HL-60/S4 (cell line): ENCODE results near the gene ARHGEF40.

Source experiments
- in situ Hi-C: fragments of 300-500 bp; cut with MboI; formaldehyde crosslinking; loops from 2 replicates; pipeline ENCODE4 v1.14.3; 2022; ENCODE audit warnings: low sequenced_read_pairs

ARHGEF40 gene

DNA sequence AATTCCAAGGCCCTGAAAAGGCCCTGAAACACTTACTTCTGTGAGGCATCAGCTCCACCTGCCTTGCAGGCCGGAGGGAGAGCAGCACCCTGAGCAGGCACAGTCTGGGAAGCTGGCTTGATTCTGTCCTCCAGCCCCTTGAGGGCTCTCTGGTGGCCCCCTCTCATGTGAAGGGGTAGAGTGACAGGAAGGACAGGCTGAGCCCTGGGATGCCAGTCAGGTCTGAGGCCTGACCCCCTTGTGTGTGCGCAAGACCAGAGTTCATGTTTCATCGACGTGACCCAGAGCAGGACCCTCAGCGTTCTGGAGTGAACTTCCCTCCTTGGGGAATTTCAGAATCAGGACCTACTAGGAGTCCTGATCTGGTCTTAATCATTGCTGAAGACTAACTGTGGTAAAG lies 11.2 kb upstream of the ARHGEF40 start:
- in situ Hi-C loops = no loop called here

- in situ Hi-C loops = no loop called here
These were observed 10.1 kb upstream of the ARHGEF40 start for GRCh38 chr14:21059842-21060613.

DNA sequence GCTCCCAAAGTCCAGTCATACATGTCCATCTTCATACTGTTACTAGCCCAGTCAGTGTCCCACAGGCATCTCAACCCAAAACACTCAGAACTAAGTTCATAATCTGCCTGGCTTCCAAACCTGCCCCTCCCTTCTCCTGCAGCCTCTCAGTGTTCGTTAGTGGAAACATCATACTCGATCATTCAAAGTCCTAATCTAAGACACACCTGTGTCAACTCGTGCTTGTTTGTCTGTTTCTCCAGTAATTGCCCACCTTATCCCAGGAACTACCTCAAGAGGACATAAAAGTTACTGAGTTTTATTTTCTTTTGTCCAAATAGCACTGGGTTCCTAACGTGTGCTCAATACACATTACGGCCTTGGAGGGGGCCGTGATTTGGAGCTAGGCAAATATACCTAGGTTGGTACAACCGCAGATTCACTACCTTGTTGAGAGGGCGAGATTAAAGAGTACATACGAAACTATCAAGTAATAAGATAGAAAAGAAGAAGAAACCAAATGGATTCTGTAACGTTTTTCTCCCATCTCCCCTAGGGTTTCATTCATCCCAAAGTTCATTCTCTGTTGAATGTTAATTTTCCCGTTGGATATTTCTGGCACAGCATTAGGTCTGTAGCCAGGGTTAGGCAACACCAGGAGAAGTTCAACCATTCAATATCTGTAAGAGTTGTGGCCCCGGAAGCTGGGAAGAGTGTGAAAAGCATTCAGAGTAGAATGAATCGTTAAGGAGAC lies 9.3 kb upstream of the ARHGEF40 start:
- in situ Hi-C loops = no loop called here

- in situ Hi-C loops = no loop called here
These were observed 8.8 kb upstream of the ARHGEF40 start for GRCh38 chr14:21061347-21061668.

DNA sequence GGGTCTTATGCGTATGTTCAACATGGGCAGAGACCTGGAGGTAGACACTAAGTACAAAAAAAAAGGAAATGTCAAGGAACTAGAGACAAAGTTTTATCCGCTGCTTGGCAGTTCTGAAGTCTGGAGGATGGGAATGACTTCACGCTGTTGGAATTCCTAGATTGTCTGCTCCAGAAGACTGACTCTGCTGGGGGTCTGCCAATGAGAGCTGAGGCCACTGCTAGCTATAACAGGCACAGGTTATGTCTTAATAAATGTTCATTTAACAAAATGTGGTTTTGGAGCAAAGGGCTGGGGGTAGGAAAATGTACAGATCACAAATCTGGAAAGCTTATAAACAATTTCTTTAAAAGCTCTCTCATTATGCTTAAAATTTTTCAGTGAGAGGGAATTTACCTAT lies 6.6 kb upstream of the ARHGEF40 start:
- in situ Hi-C loops = no loop called here

GRCh38 chr14:21066882-21067502 lies 3.1 kb upstream of the ARHGEF40 start:
- in situ Hi-C loops = loop anchor here (5.0 kb wide), 1 partner anchor 35 kb away; the partner anchor contains the start of gene TMEM253

DNA sequence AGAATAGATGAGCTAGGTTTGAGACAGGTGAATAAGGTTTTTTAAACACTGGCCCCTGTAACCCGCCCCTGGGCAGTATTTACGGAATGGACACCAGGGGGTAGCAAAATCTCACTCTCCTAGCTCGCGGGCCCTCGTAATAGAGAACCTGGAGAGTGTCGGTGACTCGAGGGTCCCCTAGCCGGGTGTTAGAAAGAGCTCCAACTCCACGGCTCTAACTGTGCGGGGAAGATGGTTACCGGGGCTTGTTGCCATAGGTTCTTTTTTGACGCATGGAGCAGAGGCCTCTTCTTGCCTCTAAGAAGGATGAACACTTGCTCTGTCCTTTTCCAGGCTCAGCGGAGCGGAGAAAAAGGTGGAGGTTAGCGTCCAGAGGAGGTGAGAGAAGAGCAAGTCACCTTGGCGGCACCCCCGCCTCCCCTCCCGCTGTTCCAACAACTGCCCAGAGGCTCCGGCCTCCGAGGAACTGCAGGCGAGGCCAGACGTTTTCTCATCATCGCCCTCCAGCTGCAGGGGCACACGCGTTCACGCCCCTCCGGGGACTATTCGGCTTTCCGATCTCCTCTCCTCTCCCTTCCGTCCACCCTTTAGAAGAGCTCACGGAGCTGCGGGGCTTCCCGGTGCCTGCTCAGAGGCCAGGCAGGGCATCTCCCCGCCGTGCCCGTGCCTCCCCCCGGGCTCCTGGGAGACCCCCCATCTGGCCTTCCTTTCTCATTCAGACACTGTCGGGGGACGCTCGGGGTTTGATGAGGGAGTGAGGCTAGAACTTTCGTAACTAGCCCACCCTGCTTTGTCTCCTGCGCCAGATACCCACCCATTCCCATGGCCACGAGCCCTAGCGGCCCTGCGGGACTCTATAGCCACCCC lies 1.4 kb upstream of the ARHGEF40 start:
- in situ Hi-C loops = loop anchor here (5.0 kb wide), 1 partner anchor 34 kb away; the partner anchor contains the start of gene TMEM253

- in situ Hi-C loops = loop anchor here (5.0 kb wide), 1 partner anchor 33 kb away; the partner anchor contains the start of gene TMEM253
These were observed 569 bp upstream of the ARHGEF40 start for GRCh38 chr14:21069388-21070082.

GRCh38 chr14:21070610-21071224 lies 613 bp downstream of the ARHGEF40 start:
- in situ Hi-C loops = no loop called here

- in situ Hi-C loops = no loop called here
These were observed 1.3 kb downstream of the ARHGEF40 start for GRCh38 chr14:21071225-21072030.

DNA sequence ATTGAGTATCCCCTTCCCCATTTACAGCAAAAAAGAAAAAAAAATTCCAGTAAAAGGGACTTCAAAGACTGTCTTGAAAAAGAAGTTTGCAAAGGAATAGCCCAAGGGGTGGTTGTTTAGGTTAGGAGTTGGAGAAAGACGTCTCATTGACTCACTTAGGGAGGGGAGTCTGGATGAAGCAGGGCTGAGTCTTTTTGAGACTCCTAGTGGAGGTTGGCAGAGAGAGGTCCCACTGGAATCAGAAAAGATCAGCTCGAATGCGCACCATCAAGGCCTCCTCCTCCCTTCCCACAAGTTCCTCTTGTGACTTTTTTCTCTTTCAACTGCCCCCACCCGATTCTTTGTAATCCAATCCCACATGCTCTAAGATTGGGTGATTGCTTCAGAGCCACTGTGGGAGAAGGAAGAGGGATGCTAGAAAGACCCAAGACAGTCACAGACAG lies 1.9 kb downstream of the ARHGEF40 start:
- in situ Hi-C loops = no loop called here

DNA sequence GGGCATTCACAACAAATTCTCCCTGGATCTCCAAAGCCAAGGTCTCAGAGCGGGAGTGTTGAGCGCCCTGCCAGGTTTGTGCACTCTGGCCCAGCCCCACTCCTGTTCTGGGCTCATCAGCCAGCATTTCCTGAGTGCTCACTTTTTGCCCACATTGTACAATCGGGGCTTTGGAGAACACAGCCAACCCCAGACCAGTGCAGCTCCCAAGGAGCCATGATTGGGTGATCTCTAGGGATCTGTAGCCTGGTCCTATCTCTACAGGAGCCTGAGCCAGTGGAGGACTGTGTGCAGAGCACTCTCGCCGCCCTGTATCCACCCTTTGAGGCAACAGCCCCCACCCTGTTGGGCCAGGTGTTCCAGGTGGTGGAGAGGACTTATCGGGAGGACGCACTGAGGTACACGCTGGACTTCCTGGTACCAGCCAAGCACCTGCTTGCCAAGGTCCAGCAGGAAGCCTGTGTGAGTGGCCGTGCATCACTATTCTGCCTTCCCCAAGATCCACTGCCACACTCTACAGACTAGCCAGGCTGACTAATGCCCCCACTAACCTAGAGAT lies 2.8 kb downstream of the ARHGEF40 start:
- in situ Hi-C loops = no loop called here

- in situ Hi-C loops = no loop called here
These were observed 3.8 kb downstream of the ARHGEF40 start for GRCh38 chr14:21073921-21074320.

DNA sequence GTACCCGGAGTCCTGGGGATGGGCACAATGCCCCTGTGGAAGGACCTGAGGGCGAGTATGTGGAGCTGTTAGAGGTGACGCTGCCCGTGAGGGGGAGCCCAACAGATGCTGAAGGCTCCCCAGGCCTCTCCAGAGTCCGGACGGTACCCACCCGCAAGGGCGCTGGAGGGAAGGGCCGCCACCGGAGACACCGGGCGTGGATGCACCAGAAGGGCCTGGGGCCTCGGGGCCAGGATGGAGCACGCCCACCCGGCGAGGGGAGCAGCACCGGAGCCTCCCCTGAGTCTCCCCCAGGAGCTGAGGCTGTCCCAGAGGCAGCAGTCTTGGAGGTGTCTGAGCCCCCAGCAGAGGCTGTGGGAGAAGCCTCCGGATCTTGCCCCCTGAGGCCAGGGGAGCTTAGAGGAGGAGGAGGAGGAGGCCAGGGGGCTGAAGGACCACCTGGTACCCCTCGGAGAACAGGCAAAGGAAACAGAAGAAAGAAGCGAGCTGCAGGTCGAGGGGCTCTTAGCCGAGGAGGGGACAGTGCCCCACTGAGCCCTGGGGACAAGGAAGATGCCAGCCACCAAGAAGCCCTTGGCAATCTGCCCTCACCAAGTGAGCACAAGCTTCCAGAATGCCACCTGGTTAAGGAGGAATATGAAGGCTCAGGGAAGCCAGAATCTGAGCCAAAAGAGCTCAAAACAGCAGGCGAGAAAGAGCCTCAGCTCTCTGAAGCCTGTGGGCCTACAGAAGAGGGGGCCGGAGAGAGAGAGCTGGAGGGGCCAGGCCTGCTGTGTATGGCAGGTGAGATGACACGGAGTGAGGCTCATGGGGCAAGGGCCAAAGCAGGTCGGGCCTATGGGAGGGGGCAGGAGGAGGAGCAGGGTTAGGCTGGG lies 4.5 kb downstream of the ARHGEF40 start:
- in situ Hi-C loops = no loop called here

- in situ Hi-C loops = no loop called here
These were observed 5.8 kb downstream of the ARHGEF40 start for GRCh38 chr14:21075719-21076437.

GRCh38 chr14:21077672-21078071 lies 7.6 kb downstream of the ARHGEF40 start:
- in situ Hi-C loops = no loop called here

DNA sequence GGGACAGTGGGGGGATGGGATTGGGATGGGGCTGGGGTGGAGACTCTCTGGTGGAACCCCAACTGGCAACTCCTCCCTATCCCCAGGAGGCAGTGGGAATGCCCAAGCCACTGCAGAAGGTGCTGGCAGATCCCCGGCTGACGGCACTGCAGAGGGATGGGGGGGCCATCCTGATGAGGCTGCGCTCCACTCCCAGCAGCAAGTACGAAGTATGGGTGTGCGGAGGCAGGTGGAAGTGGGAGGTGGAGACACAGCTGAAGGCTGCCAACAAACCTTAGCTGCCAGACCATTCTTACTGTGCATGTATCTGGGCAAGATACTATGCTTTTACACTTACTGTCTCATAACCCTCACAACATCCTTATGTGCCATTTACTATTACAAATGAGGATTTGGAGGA lies 8.2 kb downstream of the ARHGEF40 start:
- in situ Hi-C loops = no loop called here
